CD4-positive, alpha-beta memory T cell (primary cell): ENCODE results near the gene SUZ12. TPM values are rescaled to one million over a fixed set of nuclear protein-coding genes. Genes with fewer than 3 reads are reported as not detected.
"Not testable (repeated sequence)": the region's sequence is repeated elsewhere in the genome, so short reads cannot be mapped to it uniquely, and the experiment has no call there.

Experiments
- CTCF ChIA-PET: fragments of 350-600 bp; sonication (Branson Sonifier 250); formaldehyde crosslinking; loops from one replicate; lab custom pipeline; 2021; ENCODE audit warnings: inconsistent platforms; ENCODE audit not compliant: partially characterized antibody; lab: Charles Lee
- POLR2A ChIA-PET: fragments of 350-600 bp; sonication (Branson Sonifier 250); formaldehyde crosslinking; loops from one replicate; lab custom pipeline; 2021; ENCODE audit not compliant: partially characterized antibody; lab: Charles Lee
- DNase-seq, 5 donors: peaks; one replicate each; pipeline versions ENCODE4 v3.0.0 to v3.0.0-alpha.2; 2020 to 2022; ENCODE audit warnings: mixed read lengths in 1 of 5
- H3K27ac ChIP-seq: one replicate; pipeline ENCODE4 v1.7.0; 2013; ENCODE audit warnings: low read depth, low read length
- H3K27me3 ChIP-seq: 2 replicates; pipeline ENCODE4 v1.7.0; 2013; ENCODE audit warnings: mild to moderate bottlenecking, low read length, moderate library complexity; ENCODE audit not compliant: insufficient read depth
- H3K36me3 ChIP-seq: 2 replicates; pipeline ENCODE4 v1.7.0; 2013; ENCODE audit warnings: mild to moderate bottlenecking, low read length, moderate library complexity; ENCODE audit not compliant: insufficient read depth
- H3K4me1 ChIP-seq: 2 replicates; pipeline ENCODE4 v1.7.0; 2013; ENCODE audit warnings: mild to moderate bottlenecking, low read length, moderate library complexity; ENCODE audit not compliant: insufficient read depth
- H3K4me3 ChIP-seq, 2 donors: one replicate each; pipeline ENCODE4 v1.7.0; 2013; ENCODE audit warnings: low read length in 2 of 2, mild to moderate bottlenecking in 1 of 2
- H3K9me3 ChIP-seq, 2 donors: one replicate each; pipeline ENCODE4 v1.7.0; 2013; ENCODE audit warnings: low read length in 2 of 2, control low read depth in 1 of 2; ENCODE audit not compliant: control insufficient read depth in 1 of 2
- H3K27ac Mint-ChIP-seq, 7 donors: one replicate each; pipeline ENCODE4 v1.8.0; 2020 to 2021; ENCODE audit warnings: mixed read lengths in 7 of 7, mild to moderate bottlenecking in 6 of 7, inconsistent platforms in 3 of 7, moderate library complexity in 3 of 7
- H3K27me3 Mint-ChIP-seq, 2 donors: one replicate each; pipeline ENCODE4 v1.8.0; 2020 to 2021; ENCODE audit warnings: mixed read lengths in 2 of 2
- H3K36me3 Mint-ChIP-seq, 2 donors: one replicate each; pipeline ENCODE4 v1.8.0; 2020 to 2021; ENCODE audit warnings: mixed read lengths in 2 of 2, inconsistent platforms in 1 of 2, mild to moderate bottlenecking in 1 of 2
- H3K4me1 Mint-ChIP-seq, 4 donors: one replicate each; pipeline ENCODE4 v1.8.0; 2020 to 2021; ENCODE audit warnings: mixed read lengths in 4 of 4, mild to moderate bottlenecking in 1 of 4
- H3K4me3 Mint-ChIP-seq, 8 donors: one replicate each; pipeline ENCODE4 v1.8.0; 2020 to 2021; ENCODE audit warnings: mixed read lengths in 8 of 8, mild to moderate bottlenecking in 7 of 8, moderate library complexity in 6 of 8, inconsistent platforms in 3 of 8
- H3K9me3 Mint-ChIP-seq, 8 donors: one replicate each; pipeline ENCODE4 v1.8.0; 2020 to 2021; ENCODE audit warnings: mixed read lengths in 8 of 8, mild to moderate bottlenecking in 5 of 8, inconsistent platforms in 3 of 8, moderate library complexity in 1 of 8
- intact Hi-C: fragments of 100-400 bp; cut with micrococcal nuclease; formaldehyde crosslinking; loops from one replicate; pipeline ENCODE4 v1.15.1; 2023
- polyA plus RNA-seq, 2 donors: library from polyadenylated mRNA; unstranded; fragments of 300-500 nt; fragmentation: Illumina TruSeq; gene quantifications; one replicate each; pipeline ENCODE4 v1.2.3, GENCODE V29; 2021
- total RNA-seq, 2 experiments: library from RNA; stranded (reverse); gene quantifications; one replicate each; pipeline ENCODE4 v1.2.3, GENCODE V29; 2021

SUZ12 gene
- total and polyA plus RNA-seq, 4 experiments from 2014 or later: 17.1 to 34.7 (median 26.9) TPM

- Mint-ChIP-seq H3K9me3 (no peaks in the 10 kb centered on the region), H3K4me3 (no peak overlapping the region), H3K36me3 (no peaks in the 10 kb centered on the region), H3K4me1 (peaks cover 0 to 4% (median 0%) of the 10 kb centered on the region in 4 donors), H3K27me3 (peaks cover 3 to 14% of the 10 kb centered on the region in 2 donors), H3K27ac (no peak overlapping the region)
- no peaks in the 10 kb centered on the region for H3K4me1 ChIP-seq
- intact Hi-C loops: no loop called here
- H3K9me3 ChIP-seq: no peaks in the 10 kb centered on the region
- H3K4me3 ChIP-seq: no peak overlapping the region
- DNase-seq: no peak
- no peak overlapping the region for H3K27ac ChIP-seq
- no peaks in the 10 kb centered on the region for H3K36me3 ChIP-seq
- H3K27me3 ChIP-seq: peaks cover 5% of the 10 kb centered on the region
- CTCF ChIA-PET: no interaction called here
- POLR2A ChIA-PET: interaction anchor here (0.7 kb wide), 1 partner anchor 28 kb away, joined by 3 read pairs; the partner anchor contains the start of gene SUZ12
Measured at GRCh38 chr17:31908386-31908785, 28.4 kb upstream of the SUZ12 start.

- POLR2A ChIA-PET, CTCF ChIA-PET: not testable (repeated sequence)
Measured at GRCh38 chr17:31912705-31913104, 24.1 kb upstream of the SUZ12 start.

GRCh38 chr17:31915456-31916100, 21.2 kb upstream of the SUZ12 start:
- Mint-ChIP-seq H3K4me3 (no peak overlapping the region), H3K27me3 (peaks cover 15 to 35% of the 10 kb centered on the region in 2 donors), H3K4me1 (peaks cover 0 to 5% (median 3%) of the 10 kb centered on the region in 4 donors), H3K9me3 (peaks cover 0 to 3% (median 0%) of the 10 kb centered on the region in 8 donors), H3K36me3 (peaks cover 0 to 3% of the 10 kb centered on the region in 2 donors), H3K27ac (no peak overlapping the region)
- Histone ChIP-seq H3K9me3 (no peaks in the 10 kb centered on the region), H3K4me3 (no peak overlapping the region), H3K4me1 (no peaks in the 10 kb centered on the region), H3K27me3 (peaks cover 5% of the 10 kb centered on the region), H3K36me3 (no peaks in the 10 kb centered on the region), H3K27ac (no peak overlapping the region)
- POLR2A ChIA-PET: no interaction called here
- DNase-seq: no peak
- intact Hi-C loops: no loop called here
- CTCF ChIA-PET: no interaction called here

More at GRCh38 chr17:31912705-31913104, 24.1 kb upstream of the SUZ12 start:
- H3K36me3 ChIP-seq, H3K36me3 Mint-ChIP-seq, H3K9me3 Mint-ChIP-seq, H3K4me1 ChIP-seq, H3K4me3 ChIP-seq, H3K27ac ChIP-seq, H3K27ac Mint-ChIP-seq, H3K4me1 Mint-ChIP-seq, H3K4me3 Mint-ChIP-seq, H3K9me3 ChIP-seq, H3K27me3 ChIP-seq, intact Hi-C loops, DNase-seq: not testable (repeated sequence)
- peaks cover 8 to 25% of the 10 kb centered on the region in 2 donors for H3K27me3 Mint-ChIP-seq

- H3K27me3 ChIP-seq: peaks cover 5% of the 10 kb centered on the region
- peaks cover 0 to 5% (median 3%) of the 10 kb centered on the region in 4 donors for H3K4me1 Mint-ChIP-seq
- H3K27ac Mint-ChIP-seq: no peak overlapping the region
- H3K27me3 Mint-ChIP-seq: peaks cover 15 to 35% of the 10 kb centered on the region in 2 donors
- H3K36me3 ChIP-seq: no peaks in the 10 kb centered on the region
- POLR2A ChIA-PET: no interaction called here
- H3K9me3 Mint-ChIP-seq: peaks cover 0 to 3% (median 0%) of the 10 kb centered on the region in 8 donors
- CTCF ChIA-PET: no interaction called here
- no peak for DNase-seq
- H3K4me3 Mint-ChIP-seq: no peak overlapping the region
- intact Hi-C loops: no loop called here
- no peak overlapping the region for H3K27ac ChIP-seq
- no peaks in the 10 kb centered on the region for H3K4me1 ChIP-seq
- H3K9me3 ChIP-seq: no peaks in the 10 kb centered on the region
- H3K4me3 ChIP-seq: no peak overlapping the region
- H3K36me3 Mint-ChIP-seq: peaks cover 0 to 3% of the 10 kb centered on the region in 2 donors
Measured at GRCh38 chr17:31916491-31917064, 20.2 kb upstream of the SUZ12 start.

GRCh38 chr17:31917065-31917529, 19.7 kb upstream of the SUZ12 start:
- Mint-ChIP-seq H3K4me3 (no peak overlapping the region), H3K27me3 (peaks cover 15 to 32% of the 10 kb centered on the region in 2 donors), H3K4me1 (peaks cover 0 to 5% (median 3%) of the 10 kb centered on the region in 4 donors), H3K9me3 (peaks cover 0 to 3% (median 0%) of the 10 kb centered on the region in 8 donors), H3K27ac (no peak overlapping the region), H3K36me3 (peaks cover 0 to 3% of the 10 kb centered on the region in 2 donors)
- no peak for DNase-seq
- ChIA-PET CTCF (no interaction called here), POLR2A (no interaction called here)
- H3K9me3 ChIP-seq: no peaks in the 10 kb centered on the region
- H3K27me3 ChIP-seq: peaks cover under 1% of the 10 kb centered on the region
- no peak overlapping the region for H3K4me3 ChIP-seq
- no peaks in the 10 kb centered on the region for H3K4me1 ChIP-seq
- intact Hi-C loops: no loop called here
- H3K27ac ChIP-seq: no peak overlapping the region
- no peaks in the 10 kb centered on the region for H3K36me3 ChIP-seq

GRCh38 chr17:31917721-31918120, 19.1 kb upstream of the SUZ12 start:
- H3K27me3 Mint-ChIP-seq: peaks cover 15 to 27% of the 10 kb centered on the region in 2 donors
- H3K9me3 ChIP-seq, H3K9me3 Mint-ChIP-seq, H3K36me3 Mint-ChIP-seq, CTCF ChIA-PET, H3K36me3 ChIP-seq, H3K4me1 ChIP-seq, H3K27ac ChIP-seq, H3K4me3 ChIP-seq, POLR2A ChIA-PET, H3K4me3 Mint-ChIP-seq, H3K27ac Mint-ChIP-seq, DNase-seq, intact Hi-C loops, H3K27me3 ChIP-seq, H3K4me1 Mint-ChIP-seq: not testable (repeated sequence)

GRCh38 chr17:31918701-31919128, 18.1 kb upstream of the SUZ12 start:
- no peak overlapping the region for H3K4me3 Mint-ChIP-seq
- DNase-seq: no peak
- H3K4me1 Mint-ChIP-seq: peaks cover 0 to 5% (median 3%) of the 10 kb centered on the region in 4 donors
- H3K27me3 Mint-ChIP-seq: peaks cover 15 to 27% of the 10 kb centered on the region in 2 donors
- no peak overlapping the region for H3K4me3 ChIP-seq
- peaks cover 0 to 3% of the 10 kb centered on the region in 2 donors for H3K36me3 Mint-ChIP-seq
- peaks cover 0 to 3% (median 0%) of the 10 kb centered on the region in 8 donors for H3K9me3 Mint-ChIP-seq
- no peaks in the 10 kb centered on the region for H3K9me3 ChIP-seq
- POLR2A ChIA-PET: no interaction called here
- H3K27ac ChIP-seq: no peak overlapping the region
- no peaks in the 10 kb centered on the region for H3K27me3 ChIP-seq
- no peak overlapping the region for H3K27ac Mint-ChIP-seq
- CTCF ChIA-PET: no interaction called here
- no peaks in the 10 kb centered on the region for H3K4me1 ChIP-seq
- no peaks in the 10 kb centered on the region for H3K36me3 ChIP-seq
- intact Hi-C loops: no loop called here
